HG02852 (cell line): Measurements from ENCODE around the gene ACR.
"Not testable (repeated sequence)": the region's sequence is repeated elsewhere in the genome, so short reads cannot be mapped to it uniquely, and the experiment has no call there.

Source experiments
- ATAC-seq: cut with Tn5 transposase; IDR thresholded peaks from one replicate; pipeline ENCODE4 v1.9.1; 2021; ENCODE audit warnings: mild to moderate bottlenecking, moderate library complexity; ENCODE audit not compliant: unreplicated experiment

The ACR gene

DNA sequence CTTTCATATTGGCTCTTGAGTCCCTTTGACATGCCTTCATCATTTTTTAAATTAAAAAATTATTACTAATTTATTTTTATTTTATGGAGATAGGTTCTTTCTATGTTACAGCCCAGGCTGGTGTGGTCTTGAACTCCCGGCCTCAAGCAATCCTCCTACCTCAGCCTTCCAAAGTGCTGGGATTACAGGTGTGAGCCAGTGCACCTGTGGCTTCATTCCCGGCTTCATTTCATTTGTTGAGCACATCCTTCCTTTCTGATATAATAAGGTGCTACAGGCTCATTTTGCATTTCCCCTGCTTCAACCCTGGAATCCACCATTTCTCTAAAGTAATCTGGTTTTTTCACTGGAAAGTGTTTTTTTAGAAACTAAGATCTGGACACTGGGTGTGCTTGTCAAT lies 23.8 kb downstream of the ACR start:
- ATAC-seq: not testable (repeated sequence)

DNA sequence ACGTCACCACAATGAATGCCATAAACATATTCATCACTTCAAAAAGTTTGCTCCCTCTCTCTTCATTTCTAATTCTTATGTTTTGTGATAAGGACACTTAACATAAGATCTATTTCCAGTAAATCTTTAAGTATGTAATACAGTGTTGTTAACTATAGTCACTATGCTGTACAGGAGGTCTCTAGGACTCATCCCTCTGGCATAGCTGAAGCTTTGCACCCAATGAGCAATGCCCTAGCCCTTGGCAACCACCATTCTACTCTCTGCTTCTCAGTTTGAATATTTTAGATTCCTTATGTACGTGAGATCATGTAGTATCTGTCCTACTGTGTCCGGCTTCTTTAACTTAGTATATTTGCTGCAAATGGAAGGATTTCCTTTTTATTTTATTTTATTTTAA lies 26.3 kb downstream of the ACR start:
- ATAC-seq: not testable (repeated sequence)

DNA sequence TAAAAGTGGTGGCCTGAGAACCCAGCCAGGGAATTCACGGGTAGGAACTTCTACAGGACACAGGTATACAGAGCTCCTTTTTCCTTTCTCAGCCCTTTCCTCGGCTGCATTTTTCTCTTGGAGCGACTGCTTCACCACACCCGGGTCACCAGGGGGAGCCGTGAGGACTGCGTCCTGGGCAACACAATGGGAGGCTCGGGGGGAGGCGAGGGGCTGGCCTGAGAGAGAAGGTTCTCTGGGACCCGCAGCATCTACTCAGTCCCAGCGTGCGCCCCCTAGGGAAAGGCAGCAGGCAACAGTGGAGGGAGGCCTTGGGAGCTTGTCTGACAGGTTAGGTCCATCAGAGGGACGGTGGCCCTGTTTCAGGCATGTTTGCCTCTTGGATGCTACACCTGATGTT lies 37.1 kb downstream of the ACR start:
- not testable (repeated sequence) for ATAC-seq

DNA sequence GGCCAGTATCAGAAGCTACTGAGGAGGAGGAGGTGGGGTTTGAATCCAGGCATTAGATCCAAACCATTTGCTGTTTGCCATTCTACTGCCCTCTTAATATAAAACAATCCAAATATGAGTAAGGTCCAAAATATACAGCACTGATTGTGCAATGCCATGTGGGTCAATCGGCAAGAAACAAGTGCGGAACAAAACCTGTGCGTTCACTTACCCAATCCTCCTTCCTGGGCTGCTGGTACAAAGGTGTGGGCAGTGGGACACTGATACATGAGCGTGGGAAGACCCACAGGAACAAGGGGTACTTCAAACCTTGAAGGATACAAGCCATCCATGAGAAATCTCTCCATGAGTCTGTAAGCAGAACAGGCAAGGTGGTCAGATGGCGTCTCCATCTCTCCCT lies 39.6 kb downstream of the ACR start:
- not testable (repeated sequence) for ATAC-seq

DNA sequence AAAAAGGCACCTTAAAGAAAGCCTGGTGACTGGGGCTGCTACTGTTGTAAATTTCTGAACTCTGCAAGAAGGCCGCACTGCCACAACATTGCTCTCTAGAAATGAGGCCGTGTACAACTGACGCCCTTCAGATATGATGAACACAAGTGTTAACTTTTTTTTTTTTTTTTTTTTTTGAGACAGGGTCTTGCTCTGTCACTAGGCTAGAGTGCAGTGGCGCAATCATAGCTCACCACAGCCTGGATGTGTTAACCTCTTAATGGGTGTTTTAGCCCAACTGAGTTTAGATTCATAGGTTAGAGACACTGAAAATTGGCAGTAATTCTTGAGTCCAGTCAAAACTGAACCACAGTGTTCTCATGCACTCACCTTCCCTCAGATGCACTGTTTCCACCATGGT lies 42.2 kb downstream of the ACR start:
- ATAC-seq: not testable (repeated sequence)

DNA sequence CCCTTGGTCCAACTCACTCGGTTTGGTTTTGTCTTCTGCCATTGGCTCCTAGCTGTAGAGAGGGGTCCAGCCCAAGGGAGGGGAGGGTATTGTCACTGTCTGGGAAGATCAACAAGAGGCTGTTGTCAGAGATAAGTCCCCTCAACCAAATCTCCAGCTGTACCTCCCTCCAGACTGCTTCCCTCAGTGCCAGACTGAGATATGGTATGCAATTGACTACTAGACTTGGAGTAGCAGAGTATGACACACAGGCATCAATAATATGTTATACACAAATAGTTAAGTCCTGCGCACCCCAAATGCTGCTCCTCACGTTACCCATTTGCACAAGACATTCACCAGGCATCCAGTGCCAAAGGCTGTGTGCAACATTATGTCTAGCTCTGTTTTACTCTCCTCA lies 44.2 kb downstream of the ACR start:
- ATAC-seq: not testable (repeated sequence)

DNA sequence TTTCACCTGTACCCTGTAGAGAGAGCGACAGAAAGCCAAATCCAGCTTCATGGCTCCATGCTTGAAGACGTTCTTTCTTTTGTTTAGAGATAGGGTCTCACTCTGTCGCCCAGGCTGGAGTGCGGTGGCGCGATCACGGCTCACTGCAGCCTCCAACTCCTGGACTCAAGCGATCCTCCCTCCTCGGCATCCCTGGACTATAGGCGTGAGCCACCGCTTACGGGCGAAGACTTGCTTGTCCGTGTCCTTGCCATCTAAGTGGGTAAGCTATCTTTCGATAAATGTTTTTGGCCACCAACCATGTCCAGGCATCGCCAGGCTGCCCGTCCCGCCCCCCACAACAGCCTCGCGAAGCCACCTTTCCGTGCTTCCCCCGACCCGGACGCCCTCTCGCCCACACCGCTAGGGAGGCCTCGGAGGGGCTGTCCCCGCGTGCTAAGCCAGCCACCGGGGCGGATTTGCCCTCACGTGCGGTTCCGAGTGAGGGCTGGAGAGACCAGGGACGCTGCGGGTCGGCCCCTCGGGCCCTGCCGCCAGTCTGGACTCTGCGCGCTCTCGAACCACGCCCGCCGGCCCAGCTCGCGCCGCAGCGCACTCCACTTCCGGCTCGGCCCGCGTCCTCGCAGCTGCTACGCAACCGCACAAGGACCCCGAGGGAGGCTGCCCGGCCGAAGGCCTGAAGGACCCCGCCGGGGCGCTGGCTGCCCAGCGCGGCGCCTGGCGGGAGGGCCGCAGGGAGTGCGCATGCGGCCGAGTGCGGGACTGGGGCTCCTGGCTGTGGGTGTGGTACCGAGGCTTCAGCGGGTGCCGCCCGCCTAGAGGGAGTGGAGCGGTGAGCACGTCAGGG lies 45.3 kb downstream of the ACR start, which contains the start of gene RABL2B:
Gene RABL2B (minus strand): TSS at position 604 of the 847 bp plus-strand sequence. CDS start 1,342 bp downstream, outside the sequence.
- peak; percentile 98 for ATAC-seq

DNA sequence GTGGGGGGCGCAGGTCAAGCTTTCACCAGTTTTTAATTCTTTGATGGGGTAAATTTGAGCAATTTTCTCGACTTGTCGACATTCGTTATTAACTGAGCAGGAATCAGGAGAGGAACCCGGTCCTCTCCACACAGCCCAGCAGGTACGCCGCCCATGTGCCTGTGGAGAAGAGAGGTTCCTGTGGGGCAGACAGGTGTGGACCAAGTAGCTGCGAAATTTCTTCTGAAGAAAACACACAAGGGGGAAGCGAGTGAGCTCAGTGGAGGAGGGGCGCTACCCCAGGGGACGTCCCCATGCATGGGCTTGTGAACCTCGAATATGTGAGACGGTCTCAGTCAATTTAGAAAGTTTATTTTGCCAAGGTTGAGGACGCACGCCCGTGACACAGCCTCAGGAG lies 45.9 kb downstream of the ACR start:
- ATAC-seq: peak; percentile 11

DNA sequence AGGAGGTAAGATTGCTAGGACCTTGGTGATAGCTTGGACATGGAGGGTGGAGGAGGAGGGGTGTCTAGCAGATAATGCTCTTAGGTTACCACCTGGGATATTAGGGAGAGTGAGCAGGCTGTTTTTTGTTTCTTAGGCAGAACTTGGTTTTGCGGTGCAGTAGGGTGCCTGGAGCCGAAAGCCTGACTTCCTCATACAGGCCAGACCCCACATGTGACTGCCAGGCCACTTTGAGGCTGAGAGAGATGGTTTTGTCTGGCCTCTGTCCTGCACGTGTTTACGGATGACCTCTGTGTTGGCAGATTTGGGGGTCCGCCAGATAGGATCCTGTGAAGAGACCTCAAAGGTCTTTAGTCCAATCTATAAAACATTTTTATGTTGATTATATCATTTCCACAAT lies 47.3 kb downstream of the ACR start:
- ATAC-seq: not testable (repeated sequence)

DNA sequence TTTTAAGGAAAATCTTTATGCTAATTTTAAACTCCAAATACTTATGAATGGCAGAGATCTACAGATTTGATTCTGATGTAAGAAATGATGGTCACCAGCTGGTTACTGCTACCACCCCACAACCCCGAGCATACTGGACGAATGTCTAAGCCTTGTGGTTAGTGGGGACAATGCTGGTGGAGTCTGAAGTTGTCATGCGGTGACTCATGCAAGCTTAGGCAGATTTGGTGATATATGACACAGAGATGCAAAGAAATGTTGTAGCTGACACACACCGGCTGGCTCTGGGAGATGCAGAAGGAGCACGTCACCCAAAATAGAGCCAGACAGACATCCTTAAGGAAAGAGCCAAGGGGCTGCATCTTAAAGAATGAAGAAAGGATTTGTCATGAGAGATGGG lies 48.9 kb downstream of the ACR start:
- not testable (repeated sequence) for ATAC-seq
